Central memory CD8-positive, alpha-beta T cell (primary cell): ENCODE measurements around the gene HOXC13.
A peak's percentile ranks its signal among the peaks of the same experiment; 100 is the strongest.

Source experiments
- ATAC-seq: fragments of 150-1000 bp; cut with Tn5 transposase; replicated peaks from 2 replicates; pipeline ENCODE4 v1.10.0; 2022; ENCODE audit warnings: mild to moderate bottlenecking, moderate FRiP score, moderate number of reproducible peaks; ENCODE audit not compliant: poor library complexity, severe bottlenecking; ENCODE audit errors: extremely low read depth
- DNase-seq, 2 donors: peaks; one replicate each; pipeline ENCODE4 v3.0.0; 2021; ENCODE audit warnings: low spot score in 2 of 2
- H3K27ac Mint-ChIP-seq: one replicate; pipeline ENCODE4 v1.8.0; 2022; ENCODE audit warnings: low read depth, mild to moderate bottlenecking, moderate library complexity, mixed read lengths
- H3K27me3 Mint-ChIP-seq: one replicate; pipeline ENCODE4 v1.8.0; 2022; ENCODE audit warnings: mixed read lengths
- H3K36me3 Mint-ChIP-seq: one replicate; pipeline ENCODE4 v1.8.0; 2022; ENCODE audit warnings: mild to moderate bottlenecking, moderate library complexity, mixed read lengths; ENCODE audit not compliant: insufficient read depth
- H3K4me1 Mint-ChIP-seq: one replicate; pipeline ENCODE4 v1.8.0; 2022; ENCODE audit warnings: mixed read lengths
- H3K4me3 Mint-ChIP-seq: one replicate; pipeline ENCODE4 v1.8.0; 2022; ENCODE audit warnings: mild to moderate bottlenecking, moderate library complexity, mixed read lengths
- H3K9me3 Mint-ChIP-seq: one replicate; pipeline ENCODE4 v1.8.0; 2022; ENCODE audit warnings: mixed read lengths

The HOXC13 gene

DNA sequence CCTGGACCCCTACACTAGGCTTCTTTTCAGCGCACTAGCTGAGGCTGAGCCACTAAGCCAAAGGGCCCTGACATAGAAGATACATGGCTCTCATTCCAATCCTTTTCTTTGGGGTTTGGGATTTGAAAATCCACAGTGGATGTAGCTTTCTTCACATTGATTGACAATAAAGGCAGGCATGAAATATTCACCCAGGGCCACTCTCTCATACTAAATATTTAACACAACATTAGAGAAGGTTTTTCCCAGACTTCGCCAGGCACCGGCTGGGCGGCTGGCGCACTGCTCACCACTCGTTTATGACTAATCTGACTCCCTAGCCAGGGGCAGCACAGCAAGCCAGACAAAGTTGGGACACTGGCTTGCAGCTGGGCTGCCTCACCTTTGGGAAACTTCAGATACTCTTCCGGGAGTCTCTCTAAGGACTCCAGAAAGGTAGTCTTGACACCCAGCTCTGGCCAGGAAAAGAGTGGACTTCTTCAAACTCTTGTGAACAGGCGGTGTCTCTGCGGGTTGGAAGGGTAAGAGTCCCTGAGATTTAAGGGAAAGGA, 33.6 kb downstream of the HOXC13 start:
- peaks cover 26% of the 10 kb centered on the region for H3K36me3 Mint-ChIP-seq
- no peak for ATAC-seq
- H3K4me1 Mint-ChIP-seq = peaks cover 22% of the 10 kb centered on the region
- H3K27ac Mint-ChIP-seq = peak overlapping the region; percentile 48
- no peak for DNase-seq
- H3K27me3 Mint-ChIP-seq = peaks cover 93% of the 10 kb centered on the region
- H3K4me3 Mint-ChIP-seq = peak overlapping the region; percentile 73
- no peaks in the 10 kb centered on the region for H3K9me3 Mint-ChIP-seq

DNA sequence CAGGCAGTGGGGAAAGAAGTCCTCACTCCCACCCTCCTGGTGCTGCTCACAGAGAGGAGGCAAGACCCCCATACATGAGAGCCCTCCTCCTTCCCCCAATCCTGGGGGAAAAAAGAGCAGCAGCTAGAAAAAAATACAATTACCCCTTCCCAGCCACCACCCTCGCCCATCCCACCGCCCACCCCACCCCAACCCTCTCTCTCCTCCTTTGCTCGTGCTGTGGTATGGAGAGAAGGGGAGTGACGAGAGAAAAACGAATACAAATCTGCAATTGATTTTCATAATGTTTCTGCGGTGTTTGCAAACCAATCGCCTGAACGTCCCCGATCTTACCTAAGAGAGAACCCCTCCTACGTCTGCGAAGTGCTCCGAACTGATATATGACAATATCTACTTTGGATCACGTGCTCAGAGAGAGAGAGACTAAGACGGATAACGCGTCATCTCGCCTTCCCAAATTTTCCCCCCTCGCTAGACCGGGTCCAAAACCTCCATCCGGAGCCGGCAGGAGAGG, 34.1 kb downstream of the HOXC13 start, which contains the start of gene HOXC11:
HOXC11 (plus strand) TSS at position 405 of the 514 bp plus-strand sequence. CDS start 116 bp downstream, outside the sequence.
- Mint-ChIP-seq H3K36me3 (peaks cover 26% of the 10 kb centered on the region), H3K4me1 (peaks cover 22% of the 10 kb centered on the region), H3K27ac (peak within 1 kb of the TSS; percentile 84), H3K9me3 (no peaks in the 10 kb centered on the region), H3K27me3 (peaks cover 93% of the 10 kb centered on the region), H3K4me3 (peak within 1 kb of the TSS; percentile 73)
- DNase-seq (no peak), ATAC-seq (no peak)

DNA sequence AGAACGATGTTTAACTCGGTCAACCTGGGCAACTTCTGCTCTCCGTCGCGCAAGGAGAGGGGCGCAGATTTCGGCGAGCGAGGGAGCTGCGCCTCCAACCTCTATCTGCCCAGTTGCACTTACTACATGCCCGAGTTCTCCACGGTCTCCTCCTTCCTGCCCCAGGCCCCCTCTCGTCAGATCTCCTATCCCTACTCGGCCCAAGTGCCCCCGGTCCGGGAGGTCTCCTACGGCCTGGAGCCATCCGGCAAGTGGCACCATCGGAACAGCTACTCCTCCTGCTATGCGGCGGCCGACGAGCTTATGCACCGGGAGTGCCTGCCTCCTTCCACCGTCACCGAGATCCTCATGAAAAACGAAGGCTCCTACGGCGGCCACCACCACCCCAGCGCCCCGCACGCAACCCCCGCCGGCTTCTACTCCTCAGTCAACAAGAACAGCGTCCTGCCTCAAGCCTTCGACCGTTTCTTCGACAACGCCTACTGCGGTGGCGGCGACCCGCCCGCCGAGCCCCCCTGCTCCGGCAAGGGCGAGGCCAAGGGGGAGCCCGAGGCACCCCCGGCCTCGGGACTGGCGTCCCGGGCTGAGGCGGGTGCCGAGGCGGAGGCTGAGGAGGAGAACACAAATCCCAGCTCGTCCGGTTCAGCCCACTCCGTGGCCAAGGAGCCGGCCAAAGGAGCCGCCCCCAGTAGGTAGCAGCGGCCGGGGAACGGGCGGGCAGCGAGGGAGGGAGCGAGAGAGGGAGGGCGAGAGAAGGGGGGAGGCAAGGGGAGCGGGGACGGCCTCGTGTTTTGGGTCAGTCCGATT, 34.8 kb downstream of the HOXC13 start:
- Mint-ChIP-seq H3K27ac (peak overlapping the region; percentile 49), H3K4me1 (peaks cover 29% of the 10 kb centered on the region), H3K9me3 (no peaks in the 10 kb centered on the region), H3K27me3 (peaks cover 93% of the 10 kb centered on the region), H3K4me3 (peak overlapping the region; percentile 73), H3K36me3 (peaks cover 25% of the 10 kb centered on the region)
- DNase-seq = no peak
- no peak for ATAC-seq

DNA sequence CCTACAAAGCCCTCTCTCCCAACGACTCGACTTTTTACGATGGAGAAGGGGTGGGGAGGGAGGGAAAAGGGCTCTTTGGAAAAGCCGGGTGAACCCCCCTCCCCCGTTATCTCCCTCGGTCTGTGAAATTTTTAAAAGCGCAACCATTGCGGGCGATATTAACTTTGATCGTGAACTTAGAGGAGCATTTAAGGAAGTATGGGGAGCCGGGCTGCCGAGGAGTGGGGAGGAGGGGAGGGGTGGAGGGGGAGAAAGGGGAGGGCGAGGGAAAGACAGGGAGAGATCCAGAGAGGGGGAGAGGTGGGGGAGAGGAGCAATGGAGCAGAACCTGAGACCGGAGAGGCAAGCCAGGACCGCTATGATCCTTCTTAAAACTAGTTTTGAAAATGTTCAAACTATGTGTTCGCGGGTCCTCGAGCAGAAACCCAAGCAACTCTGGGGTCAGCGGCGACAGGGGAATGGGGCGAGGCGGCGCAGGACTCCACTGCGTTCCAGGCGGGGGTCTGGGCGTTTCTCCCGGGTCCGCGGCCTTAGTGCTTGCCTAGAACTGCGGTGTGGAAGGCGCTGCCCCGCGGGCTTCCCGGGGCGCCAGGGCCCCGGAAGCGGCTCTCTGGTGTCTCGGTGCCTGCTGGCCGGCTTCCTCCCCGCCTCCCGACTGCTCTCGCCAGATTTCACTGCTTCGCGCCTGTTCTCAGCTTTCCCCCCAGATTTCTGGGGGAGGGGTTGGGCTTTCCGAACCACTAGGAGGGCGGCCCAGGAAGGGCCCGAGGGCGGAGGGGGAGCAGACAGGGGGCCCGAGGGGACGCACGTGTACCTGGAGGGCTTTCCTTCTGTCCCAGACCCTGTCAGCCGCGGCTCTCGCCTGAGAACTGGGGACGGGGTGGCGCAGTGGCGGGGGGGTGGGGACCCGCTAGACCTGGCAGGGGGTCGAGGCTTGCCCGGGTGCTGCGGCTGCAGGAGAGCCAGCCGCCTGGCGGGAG, 35.7 kb downstream of the HOXC13 start, which contains the start of gene HOTAIR:
HOTAIR (minus strand) TSS at position 871 of the 980 bp plus-strand sequence.
- Mint-ChIP-seq H3K4me3 (peak within 1 kb of the TSS; percentile 73), H3K36me3 (peaks cover 25% of the 10 kb centered on the region), H3K27me3 (peaks cover 93% of the 10 kb centered on the region), H3K9me3 (no peaks in the 10 kb centered on the region), H3K4me1 (peaks cover 32% of the 10 kb centered on the region), H3K27ac (peak within 1 kb of the TSS; percentile 84)
- ATAC-seq (no peak), DNase-seq (no peak)

DNA sequence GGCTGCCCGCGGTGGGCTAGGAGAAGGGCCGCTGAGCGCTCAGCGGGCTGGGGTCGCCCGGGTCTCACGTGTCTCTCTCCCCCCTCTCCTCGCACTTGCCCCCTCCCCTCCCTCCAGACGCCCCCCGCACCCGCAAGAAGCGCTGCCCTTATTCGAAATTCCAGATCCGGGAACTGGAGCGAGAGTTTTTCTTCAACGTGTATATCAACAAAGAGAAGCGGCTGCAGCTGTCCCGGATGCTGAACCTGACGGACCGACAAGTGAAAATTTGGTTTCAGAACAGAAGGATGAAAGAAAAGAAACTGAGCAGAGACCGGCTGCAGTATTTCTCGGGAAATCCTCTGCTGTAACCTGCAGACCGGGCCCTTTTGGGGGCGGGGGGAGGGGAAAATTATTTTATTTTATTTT, 36.4 kb downstream of the HOXC13 start:
- peak overlapping the region; percentile 73 for H3K4me3 Mint-ChIP-seq
- ATAC-seq = no peak
- H3K36me3 Mint-ChIP-seq = peaks cover 25% of the 10 kb centered on the region
- peaks cover 32% of the 10 kb centered on the region for H3K4me1 Mint-ChIP-seq
- H3K27me3 Mint-ChIP-seq = peaks cover 93% of the 10 kb centered on the region
- no peak overlapping the region for H3K27ac Mint-ChIP-seq
- H3K9me3 Mint-ChIP-seq = no peaks in the 10 kb centered on the region
- no peak for DNase-seq

DNA sequence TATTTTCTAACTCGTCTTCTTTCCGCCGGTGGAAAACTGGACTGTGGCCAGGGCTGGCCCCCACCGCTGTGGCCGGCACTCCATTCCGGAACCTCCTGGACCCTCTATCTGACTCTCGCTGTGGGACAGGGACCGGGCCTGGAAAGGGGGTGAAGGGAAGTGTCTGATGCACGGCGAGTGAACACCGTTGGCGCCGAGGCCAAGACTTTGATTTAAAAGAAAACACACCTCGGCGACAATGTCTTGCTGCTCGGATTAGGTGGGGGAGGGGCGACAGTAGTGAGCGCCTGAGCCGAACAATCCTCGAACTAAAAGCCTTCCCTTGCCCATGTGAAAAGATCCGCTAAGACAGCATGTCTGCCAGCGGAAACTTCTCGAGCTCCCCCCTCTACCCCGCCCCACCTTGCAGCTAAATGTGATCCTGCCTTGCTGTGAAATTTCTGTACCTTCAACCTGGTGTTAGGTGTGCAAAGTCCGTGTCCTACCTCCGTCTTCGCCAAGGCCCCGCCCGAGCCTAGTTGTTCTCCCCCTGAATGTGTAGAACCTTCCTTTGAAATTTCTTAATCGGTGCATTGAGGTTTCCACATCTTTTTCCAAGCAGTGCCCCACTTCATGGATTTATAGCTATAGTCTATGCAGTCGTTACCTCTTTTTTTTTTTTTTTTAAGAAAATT, 37.0 kb downstream of the HOXC13 start:
- H3K9me3 Mint-ChIP-seq = no peaks in the 10 kb centered on the region
- peak overlapping the region; percentile 70 for H3K27ac Mint-ChIP-seq
- peaks cover 32% of the 10 kb centered on the region for H3K4me1 Mint-ChIP-seq
- H3K36me3 Mint-ChIP-seq = peaks cover 28% of the 10 kb centered on the region
- no peak for ATAC-seq
- H3K27me3 Mint-ChIP-seq = peaks cover 93% of the 10 kb centered on the region
- DNase-seq = no peak
- H3K4me3 Mint-ChIP-seq = peak overlapping the region; percentile 51

DNA sequence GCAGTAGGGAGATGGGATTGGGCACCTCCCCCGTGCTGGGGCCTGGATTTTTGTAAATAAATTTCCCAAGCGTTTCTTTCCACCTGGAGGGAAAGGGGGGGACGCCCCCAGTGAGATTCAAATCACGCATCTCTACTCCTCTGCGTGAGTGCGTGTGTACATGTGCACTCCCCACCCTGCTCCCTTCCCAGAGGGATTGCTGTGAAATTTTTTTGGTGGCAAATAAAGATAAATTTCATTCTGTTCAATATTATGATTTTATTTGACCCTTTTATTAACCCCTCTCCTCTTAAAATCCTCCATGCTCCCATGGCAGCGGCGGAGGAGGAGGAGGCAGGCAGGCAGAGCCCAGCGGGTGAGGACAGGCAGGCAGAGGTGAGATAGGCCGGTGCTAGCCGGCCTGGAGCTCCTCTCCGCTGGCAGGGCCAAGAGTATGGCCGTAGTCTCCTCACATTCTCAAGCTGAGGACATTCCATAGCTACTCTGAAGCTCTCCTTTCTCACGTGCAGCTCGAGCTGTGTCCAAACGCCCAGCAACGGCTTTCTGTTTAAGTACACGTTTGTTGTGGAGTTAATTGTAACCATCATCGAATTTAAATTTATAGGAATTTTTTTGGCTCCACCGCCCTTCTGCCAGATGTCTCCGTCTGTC, 37.7 kb downstream of the HOXC13 start:
- peaks cover 28% of the 10 kb centered on the region for H3K36me3 Mint-ChIP-seq
- peaks cover 32% of the 10 kb centered on the region for H3K4me1 Mint-ChIP-seq
- H3K4me3 Mint-ChIP-seq = peak overlapping the region; percentile 51
- no peaks in the 10 kb centered on the region for H3K9me3 Mint-ChIP-seq
- H3K27me3 Mint-ChIP-seq = peaks cover 93% of the 10 kb centered on the region
- DNase-seq (no peak), ATAC-seq (no peak)
- peak overlapping the region; percentile 70 for H3K27ac Mint-ChIP-seq

DNA sequence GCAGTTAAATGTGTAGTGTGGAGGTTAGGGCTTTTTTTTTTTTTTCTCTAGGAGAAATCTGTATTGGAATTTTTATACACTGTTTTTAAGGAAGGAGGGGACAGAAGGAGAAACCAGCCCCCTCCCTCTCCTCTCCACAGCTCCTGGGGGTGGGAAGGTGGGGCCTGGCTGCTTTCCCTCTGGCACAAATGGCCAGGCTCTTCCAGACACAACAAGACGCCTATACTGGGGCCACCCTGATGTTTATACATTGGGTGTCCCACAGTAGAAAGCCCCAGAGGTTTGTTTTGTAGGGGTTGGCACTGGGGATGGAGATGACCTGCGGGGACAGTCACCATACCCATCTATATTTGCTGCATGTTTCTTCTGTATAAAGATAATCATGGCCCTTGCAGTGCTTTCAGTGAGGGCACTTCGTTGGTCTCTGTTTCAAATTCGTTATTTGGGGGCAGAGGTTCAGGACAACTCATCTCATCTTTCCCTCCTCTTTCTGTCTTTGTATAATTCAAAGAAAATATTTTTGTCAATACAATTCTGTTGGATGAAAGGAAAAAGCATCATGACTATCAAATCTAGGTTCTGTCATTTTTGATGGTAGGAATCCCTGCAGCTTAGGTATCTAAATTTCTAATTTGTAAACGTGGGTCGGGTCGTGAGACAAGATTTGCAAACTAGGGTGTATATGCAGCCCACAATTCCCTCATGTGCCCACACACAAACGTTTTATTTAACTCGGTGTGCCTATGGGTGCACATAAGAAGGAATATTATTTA, 38.4 kb downstream of the HOXC13 start:
- DNase-seq (no peak), ATAC-seq (no peak)
- Mint-ChIP-seq H3K27me3 (peaks cover 93% of the 10 kb centered on the region), H3K36me3 (peaks cover 28% of the 10 kb centered on the region), H3K9me3 (no peaks in the 10 kb centered on the region), H3K4me3 (no peak overlapping the region), H3K27ac (no peak overlapping the region), H3K4me1 (peaks cover 32% of the 10 kb centered on the region)

DNA sequence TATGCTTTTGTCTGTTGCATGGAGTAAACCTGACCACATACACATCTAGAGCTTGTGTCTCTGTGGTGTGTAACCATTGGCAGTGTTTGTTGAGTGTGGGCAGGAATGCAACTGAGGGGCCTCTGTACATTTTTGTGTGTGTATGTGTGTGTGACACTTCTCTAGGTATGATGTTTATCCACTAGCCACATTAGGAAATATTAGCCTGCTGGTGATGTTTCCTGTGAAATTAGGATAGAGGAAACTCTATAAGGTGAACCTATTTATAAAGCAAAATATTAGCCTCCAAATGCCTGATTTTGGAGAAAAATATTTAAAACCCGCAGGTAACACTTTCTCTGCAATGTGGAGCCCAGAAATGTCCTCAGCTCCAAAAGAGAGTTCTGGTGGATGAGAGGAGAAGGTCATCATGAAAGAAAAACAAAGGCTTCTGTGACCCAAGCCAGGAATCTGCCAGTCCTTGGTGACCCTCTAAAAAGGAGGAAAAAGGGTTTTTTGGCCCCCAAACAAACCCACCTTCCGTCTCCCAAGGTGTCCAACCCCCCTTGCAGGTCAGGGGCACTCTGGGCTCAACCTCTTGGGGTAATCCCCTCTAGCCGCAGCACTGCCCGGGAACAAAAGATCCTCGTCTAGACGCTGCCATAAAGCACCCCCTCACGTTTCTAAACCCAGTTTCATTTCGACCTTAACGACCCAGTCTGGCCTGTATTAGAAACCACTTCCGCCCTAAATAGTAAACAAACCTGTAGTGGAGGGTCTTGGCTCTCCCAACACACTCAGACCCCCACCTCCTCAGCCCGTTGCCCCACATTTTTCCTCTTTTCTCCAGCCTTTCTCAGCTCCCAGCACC, 39.2 kb downstream of the HOXC13 start:
- DNase-seq (no peak), ATAC-seq (no peak)
- Mint-ChIP-seq H3K27me3 (peaks cover 93% of the 10 kb centered on the region), H3K4me3 (no peak overlapping the region), H3K36me3 (peaks cover 23% of the 10 kb centered on the region), H3K4me1 (peaks cover 31% of the 10 kb centered on the region), H3K27ac (no peak overlapping the region), H3K9me3 (no peaks in the 10 kb centered on the region)

DNA sequence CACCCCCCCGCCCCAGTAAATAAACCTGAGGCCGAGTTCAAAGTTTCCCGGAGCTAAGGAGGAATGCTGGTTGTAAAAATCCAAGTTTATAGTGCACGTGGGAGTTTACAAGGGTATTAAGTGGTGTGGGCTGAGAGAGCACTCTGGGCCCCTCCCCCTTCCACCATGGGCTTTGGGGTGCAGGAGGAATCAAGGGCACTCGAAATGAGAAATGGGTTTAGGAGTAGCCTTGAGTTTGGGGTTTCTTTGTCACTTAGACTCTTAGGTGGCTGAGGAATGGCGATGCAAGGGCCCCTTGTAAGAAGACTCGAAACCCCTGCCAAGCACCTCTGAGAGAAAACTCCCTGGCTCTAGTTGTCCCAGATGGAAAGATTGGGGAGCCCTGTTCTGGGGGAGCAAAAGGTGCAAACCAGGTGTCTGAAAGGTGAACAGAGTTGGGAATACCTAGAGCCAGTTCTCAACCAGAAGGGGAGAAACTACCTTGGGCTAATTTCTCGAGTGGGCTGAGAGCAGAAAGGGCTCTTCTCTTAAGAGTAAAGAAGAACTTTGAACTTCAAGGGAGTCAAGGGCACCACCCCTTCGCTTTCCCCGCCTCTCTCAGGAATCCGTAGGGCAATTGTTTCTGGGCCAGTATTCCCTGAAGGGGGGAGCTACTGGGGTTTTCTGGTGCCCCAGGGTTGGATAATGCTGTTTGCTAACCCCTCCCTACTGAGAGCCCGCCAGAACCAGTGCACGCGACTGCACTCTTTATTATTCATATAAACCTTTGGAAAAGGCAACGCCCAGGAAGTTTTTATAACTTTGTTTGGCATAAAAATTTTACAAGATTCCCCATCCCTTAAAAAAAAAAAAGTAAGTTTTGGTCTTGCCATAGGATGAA, 40.1 kb downstream of the HOXC13 start:
- Mint-ChIP-seq H3K27ac (no peak overlapping the region), H3K4me3 (no peak overlapping the region), H3K27me3 (peaks cover 93% of the 10 kb centered on the region), H3K36me3 (peaks cover 25% of the 10 kb centered on the region), H3K9me3 (no peaks in the 10 kb centered on the region), H3K4me1 (peaks cover 23% of the 10 kb centered on the region)
- ATAC-seq (no peak), DNase-seq (no peak)
